GM12801 (cell line): ENCODE measurements around the gene POLR2E.

Source experiments
- CTCF ChIP-seq: IDR thresholded peaks from one replicate; pipeline ENCODE4 v1.5.1; 2011; ENCODE audit warnings: control low read depth; ENCODE audit not compliant: insufficient read length; ENCODE audit errors: extremely low read depth

Gene POLR2E

GRCh38 chr19:1070931-1071791 is 24.0 kb downstream of the POLR2E start:
- TF ChIP-seq CTCF: no peak

DNA sequence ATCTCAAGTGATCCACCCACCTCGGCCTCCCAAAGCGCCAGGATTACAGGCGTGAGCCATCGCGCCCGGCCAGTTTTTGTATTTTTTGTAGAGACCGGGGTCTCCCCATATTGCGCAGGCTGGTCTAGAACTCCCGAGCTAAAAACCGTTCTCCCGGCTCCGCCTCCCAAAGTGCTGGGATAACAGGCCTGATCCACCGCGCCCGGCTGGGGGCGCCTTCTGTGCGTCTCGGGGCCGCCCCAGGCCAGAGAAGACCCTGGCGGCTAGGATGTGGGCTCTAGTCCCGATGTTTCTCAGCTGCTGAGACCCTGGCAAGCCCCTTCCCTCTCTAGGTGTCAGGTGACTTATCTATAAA is 24.6 kb downstream of the POLR2E start:
- TF ChIP-seq CTCF: no peak

DNA sequence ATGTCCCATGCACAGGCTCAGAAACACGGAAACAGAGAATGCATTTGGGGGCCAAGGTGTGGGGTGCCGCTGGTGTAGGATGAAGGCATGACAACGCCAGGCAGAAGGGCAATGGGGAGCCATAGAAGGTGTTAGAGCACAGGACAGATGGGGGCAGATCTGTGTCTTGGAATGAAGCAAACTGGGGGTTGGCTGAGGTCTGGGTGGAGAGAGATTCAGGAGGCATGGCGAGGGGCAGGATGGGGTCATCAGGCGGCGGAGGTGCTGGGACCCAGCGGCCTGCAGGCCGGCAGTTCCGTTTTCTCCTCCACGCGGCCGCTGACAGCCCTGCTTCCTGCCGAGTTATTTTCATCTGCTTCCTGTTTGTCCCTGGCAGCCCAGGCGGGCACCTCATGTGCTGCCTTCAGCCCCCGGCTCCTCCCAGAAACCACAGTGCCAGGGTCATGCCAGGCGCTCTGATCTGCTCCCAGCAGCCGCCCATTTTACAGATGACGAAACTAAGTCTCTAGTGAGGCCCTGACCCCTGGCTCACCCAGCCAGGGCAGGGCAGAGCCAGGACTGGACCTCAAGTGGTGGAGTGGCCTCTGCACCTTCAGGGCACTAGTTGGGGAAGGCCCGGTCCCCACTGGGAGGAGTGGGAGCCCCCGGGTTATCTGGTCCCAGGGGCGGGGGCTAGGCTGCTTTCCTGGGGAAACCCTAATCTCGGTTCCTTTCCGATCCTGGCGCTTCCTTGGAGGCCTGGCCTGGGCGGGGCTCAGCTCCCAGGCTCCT is 26.0 kb downstream of the POLR2E start:
- TF ChIP-seq CTCF: no peak

DNA sequence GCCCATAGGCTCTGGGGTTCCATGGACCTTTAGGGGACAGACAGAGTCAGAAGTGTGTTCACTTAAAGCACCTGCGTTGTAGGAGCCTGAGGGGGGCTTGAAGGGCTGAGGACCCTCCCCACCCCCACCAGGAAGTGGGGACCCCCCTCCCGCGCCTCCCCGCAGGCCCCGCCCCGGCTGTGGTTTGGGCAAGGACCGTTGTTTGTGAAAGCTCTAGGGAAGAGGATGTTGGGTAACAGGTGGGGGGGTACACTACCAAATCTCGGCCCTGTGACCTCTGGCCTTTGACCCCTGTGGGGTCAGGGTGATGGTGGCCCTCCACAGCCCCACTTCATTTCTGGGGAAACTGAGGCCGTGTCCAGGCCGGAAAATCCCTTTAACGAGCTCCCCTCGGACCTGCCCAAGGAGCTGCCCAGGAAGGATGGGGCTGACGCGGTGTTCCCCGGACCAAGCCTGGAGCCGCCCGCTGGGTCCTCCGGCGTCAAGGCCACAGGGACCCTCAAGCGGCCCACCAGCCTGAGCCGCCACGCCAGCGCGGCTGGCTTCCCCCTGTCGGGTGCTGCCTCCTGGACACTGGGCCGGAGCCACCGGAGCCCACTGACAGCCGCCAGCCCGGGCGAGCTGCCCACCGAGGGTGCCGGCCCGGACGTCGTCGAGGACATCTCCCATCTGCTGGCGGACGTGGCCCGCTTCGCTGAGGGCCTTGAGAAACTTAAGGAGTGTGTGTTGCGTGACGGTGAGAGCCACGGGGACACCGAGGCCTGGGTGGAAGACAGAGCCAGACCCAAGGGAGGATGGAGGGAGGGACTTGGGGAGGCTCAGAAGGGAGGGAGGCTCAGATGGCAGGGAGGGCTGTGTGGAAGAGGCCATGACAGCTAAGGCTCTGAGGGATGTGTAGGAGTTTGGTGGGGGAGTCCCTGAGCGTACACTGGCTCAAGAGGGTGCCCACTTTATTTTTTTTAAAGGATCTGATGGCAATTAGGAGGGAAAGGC is 26.9 kb downstream of the POLR2E start:
- TF ChIP-seq CTCF: no peak

- TF ChIP-seq CTCF: no peak
Observed at GRCh38 chr19:1067341-1067957, 27.7 kb downstream of the POLR2E start.

GRCh38 chr19:1066748-1067340 is 28.3 kb downstream of the POLR2E start, which contains the start of gene ARHGAP45:
Gene ARHGAP45, plus strand, starts transcription at chr19:1067167. Its CDS starts 239 bp downstream, at chr19:1067406.
- no peak for TF ChIP-seq CTCF
